ENCODE data around the gene DAPK1. TPM values are rescaled to one million over a fixed set of nuclear protein-coding genes. Genes with fewer than 3 reads are reported as not detected.
"Not testable (repeated sequence)": the region's sequence is repeated elsewhere in the genome, so short reads cannot be mapped to it uniquely, and the experiment has no call there.

Gene DAPK1
- total RNA-seq, 4 donors from 2014 or later = 14.5 to 28.3 (median 20.7) TPM

GRCh38 chr9:87500491-87501270, 3.0 kb downstream of the DAPK1 start:
- H3K36me3 ChIP-seq = no peaks in the 10 kb centered on the region
- no peak for DNase-seq
- in situ Hi-C loops (cut with MboI; ENCODE audit: low pct_ligation_motif_present in 1 of 4, low pct_unique_long_range_greater_than_20kb in 1 of 4, low sequenced_read_pairs in 3 of 4) = loop anchor here in 1 of 4 donors (25.0 kb wide), 1 partner anchor 112 kb away; no protein-coding TSS in a partner anchor
- peaks cover 0 to 37% (median 26%) of the 10 kb centered on the region in 4 donors for H3K4me1 ChIP-seq
- WGBS, 2 donors (ENCODE audit: low coverage in 1 of 2) = 58 to 68% methylated on average over 6 to 7 of the region's 7 CpGs
- peaks cover 15% of the 10 kb centered on the region for H3K27me3 ChIP-seq
- H3K27ac ChIP-seq = peak overlapping the region; percentile 66 to 86 (median 82)
- TF ChIP-seq POLR2AphosphoS5 (IDR thresholded peaks at IDR 0.05) = no peak
- peak in 2 of 5 experiments; percentile 8 to 43 for TF ChIP-seq CTCF (IDR thresholded peaks at IDR 0.05)
- intact Hi-C loops (cut with DNase I; ENCODE audit: low total_unique reads) = no loop called here
- no peak overlapping the region for H3K4me3 ChIP-seq
- H3K9me3 ChIP-seq = no peaks in the 10 kb centered on the region

GRCh38 chr9:87501271-87501656, 3.6 kb downstream of the DAPK1 start:
- Histone ChIP-seq H3K27ac (peak overlapping the region; percentile 66 to 86 (median 82)), H3K4me1 (peaks cover 0 to 37% (median 26%) of the 10 kb centered on the region in 4 donors), H3K27me3 (peaks cover 15% of the 10 kb centered on the region)
- 47 to 88% methylated on average over 1 to 11 of the region's 11 CpGs for WGBS, 2 donors (ENCODE audit: low coverage in 1 of 2)
- intact Hi-C loops (cut with DNase I; ENCODE audit: low total_unique reads); H3K9me3 ChIP-seq; H3K36me3 ChIP-seq; DNase-seq; H3K4me3 ChIP-seq: not testable (repeated sequence)
- in situ Hi-C loops (cut with MboI; ENCODE audit: low pct_ligation_motif_present in 1 of 4, low pct_unique_long_range_greater_than_20kb in 1 of 4, low sequenced_read_pairs in 3 of 4) = loop anchor here in 1 of 4 donors (25.0 kb wide), 1 partner anchor 111 kb away; no protein-coding TSS in a partner anchor

GRCh38 chr9:87501806-87502205, 4.1 kb downstream of the DAPK1 start:
- Histone ChIP-seq H3K9me3 (no peaks in the 10 kb centered on the region), H3K4me3 (no peak overlapping the region), H3K36me3 (no peaks in the 10 kb centered on the region), H3K4me1 (peaks cover 0 to 37% (median 26%) of the 10 kb centered on the region in 4 donors), H3K27ac (peak overlapping the region; percentile 66 to 86 (median 82)), H3K27me3 (peaks cover 15% of the 10 kb centered on the region)
- WGBS, 2 donors (ENCODE audit: low coverage in 1 of 2) = 50 to 60% methylated on average over 1 of the region's 1 CpG
- DNase-seq = no peak
- TF ChIP-seq POLR2AphosphoS5 (IDR thresholded peaks at IDR 0.05) (no peak), EP300 (IDR thresholded peaks at IDR 0.05; ENCODE audit: low read depth) (no peak)
- in situ Hi-C loops (cut with MboI; ENCODE audit: low pct_ligation_motif_present in 1 of 4, low pct_unique_long_range_greater_than_20kb in 1 of 4, low sequenced_read_pairs in 3 of 4) = loop anchor here in 1 of 4 donors (25.0 kb wide), 1 partner anchor 110 kb away; no protein-coding TSS in a partner anchor
- intact Hi-C loops (cut with DNase I; ENCODE audit: low total_unique reads) = no loop called here

GRCh38 chr9:87502391-87503221, 4.9 kb downstream of the DAPK1 start:
- in situ Hi-C loops (cut with MboI; ENCODE audit: low pct_ligation_motif_present in 1 of 4, low pct_unique_long_range_greater_than_20kb in 1 of 4, low sequenced_read_pairs in 3 of 4) = loop anchor here in 1 of 4 donors (25.0 kb wide), 1 partner anchor 110 kb away; no protein-coding TSS in a partner anchor
- 43 to 54% methylated on average over 7 of the region's 7 CpGs for WGBS, 2 donors (ENCODE audit: low coverage in 1 of 2)
- Histone ChIP-seq H3K27me3 (peaks cover 14% of the 10 kb centered on the region), H3K27ac (peak overlapping the region; percentile 66 to 86 (median 82)), H3K4me1 (peaks cover 0 to 33% (median 26%) of the 10 kb centered on the region in 4 donors), H3K4me3 (no peak overlapping the region), H3K9me3 (no peaks in the 10 kb centered on the region), H3K36me3 (no peaks in the 10 kb centered on the region)
- TF ChIP-seq POLR2A (IDR thresholded peaks at IDR 0.05) = no peak
- TF ChIP-seq EP300 (IDR thresholded peaks at IDR 0.05; ENCODE audit: low read depth) = no peak
- TF ChIP-seq CTCF (IDR thresholded peaks at IDR 0.05) = no peak
- TF ChIP-seq POLR2AphosphoS5 (IDR thresholded peaks at IDR 0.05) = no peak
- DNase-seq = peak; percentile 36
- intact Hi-C loops (cut with DNase I; ENCODE audit: low total_unique reads) = no loop called here

GRCh38 chr9:87503430-87503829, 5.8 kb downstream of the DAPK1 start:
- H3K27me3 ChIP-seq = peaks cover 5% of the 10 kb centered on the region
- DNase-seq = no peak
- intact Hi-C loops (cut with DNase I; ENCODE audit: low total_unique reads) (no loop called here), in situ Hi-C loops (cut with MboI; ENCODE audit: low pct_ligation_motif_present in 1 of 4, low pct_unique_long_range_greater_than_20kb in 1 of 4, low sequenced_read_pairs in 3 of 4) (loop anchor here in 1 of 4 donors (25.0 kb wide), 1 partner anchor 109 kb away; no protein-coding TSS in a partner anchor)
- H3K4me1 ChIP-seq = peaks cover 0 to 29% (median 22%) of the 10 kb centered on the region in 4 donors
- TF ChIP-seq CTCF (IDR thresholded peaks at IDR 0.05) (no peak), POLR2A (IDR thresholded peaks at IDR 0.05) (no peak), POLR2AphosphoS5 (IDR thresholded peaks at IDR 0.05) (no peak), EP300 (IDR thresholded peaks at IDR 0.05; ENCODE audit: low read depth) (no peak)
- H3K36me3 ChIP-seq = no peaks in the 10 kb centered on the region
- WGBS, 2 donors (ENCODE audit: low coverage in 1 of 2) = 77 to 78% methylated on average over 2 of the region's 2 CpGs
- no peak overlapping the region for H3K4me3 ChIP-seq
- H3K9me3 ChIP-seq = no peaks in the 10 kb centered on the region
- peak overlapping the region in 3 of 4 donors; percentile 66 to 86 (median 83) for H3K27ac ChIP-seq

All from transverse colon (tissue), 4 donors.